Activated CD4-positive, alpha-beta T cell treated with anti-CD3 and anti-CD28 coated beads, Interleukin-2, amount 10 ng/mL, durations not matched to agents 7 days and 5 days (primary cell): ENCODE measurements around the gene NMT1. TPM values are rescaled to one million over a fixed set of nuclear protein-coding genes. Genes with fewer than 3 reads are reported as not detected.

ENCODE experiments used
- CTCF ChIA-PET: fragments of 350-600 bp; sonication (Branson Sonifier 250); formaldehyde crosslinking; loops from one replicate; lab custom pipeline; 2021; ENCODE audit warnings: antibody characterized with exemption; lab: Charles Lee
- POLR2A ChIA-PET: fragments of 350-600 bp; sonication (Branson Sonifier 250); formaldehyde crosslinking; loops from one replicate; lab custom pipeline; 2021; ENCODE audit warnings: antibody characterized with exemption; lab: Charles Lee
- DNase-seq: peaks from one replicate; pipeline ENCODE4 v3.0.0-alpha.2; 2020
- H3K27ac Mint-ChIP-seq: one replicate; pipeline ENCODE4 v1.8.0; 2021; ENCODE audit warnings: mild to moderate bottlenecking, moderate library complexity, mixed read lengths
- H3K27me3 Mint-ChIP-seq: one replicate; pipeline ENCODE4 v1.8.0; 2021; ENCODE audit warnings: mixed read lengths
- H3K36me3 Mint-ChIP-seq: one replicate; pipeline ENCODE4 v1.8.0; 2021; ENCODE audit warnings: low read depth, mixed read lengths
- H3K4me1 Mint-ChIP-seq: one replicate; pipeline ENCODE4 v1.8.0; 2021; ENCODE audit warnings: mixed read lengths
- H3K4me3 Mint-ChIP-seq: one replicate; pipeline ENCODE4 v1.8.0; 2021; ENCODE audit warnings: mild to moderate bottlenecking, moderate library complexity, mixed read lengths
- H3K9me3 Mint-ChIP-seq: one replicate; pipeline ENCODE4 v1.8.0; 2021; ENCODE audit warnings: mixed read lengths
- total RNA-seq, 2 experiments: library from RNA; stranded (reverse); gene quantifications; one replicate each; pipeline ENCODE4 v1.2.3, GENCODE V29; 2021

NMT1 gene
- total RNA-seq, 2 experiments from 2014 or later, result 118 to 138 TPM

GRCh38 chr17:45130681-45131615 lies 69.8 kb downstream of the NMT1 start:
- H3K27ac Mint-ChIP-seq, result no peak overlapping the region
- H3K9me3 Mint-ChIP-seq, result no peaks in the 10 kb centered on the region
- POLR2A ChIA-PET, result no interaction called here
- no peak for DNase-seq
- CTCF ChIA-PET, result interaction anchor here (0.5 to 2.4 kb wide), 3 partner anchors 8 to 210 kb away, joined by 3 to 12 read pairs (median 4); no protein-coding TSS in a partner anchor
- H3K27me3 Mint-ChIP-seq, result peaks cover 6% of the 10 kb centered on the region
- H3K4me3 Mint-ChIP-seq, result peak overlapping the region; percentile 50
- no peaks in the 10 kb centered on the region for H3K36me3 Mint-ChIP-seq
- peaks cover 9% of the 10 kb centered on the region for H3K4me1 Mint-ChIP-seq

GRCh38 chr17:45131616-45132319 lies 70.7 kb downstream of the NMT1 start:
- no peaks in the 10 kb centered on the region for H3K36me3 Mint-ChIP-seq
- no peaks in the 10 kb centered on the region for H3K9me3 Mint-ChIP-seq
- H3K27me3 Mint-ChIP-seq, result peaks cover 6% of the 10 kb centered on the region
- ChIA-PET POLR2A (no interaction called here), CTCF (interaction anchor here (0.6 to 2.4 kb wide), 6 partner anchors 12 to 96 kb away, joined by 3 to 12 read pairs (median 4); partner anchors contain the start of gene HEXIM1)
- peak overlapping the region; percentile 50 for H3K4me3 Mint-ChIP-seq
- peaks cover 17% of the 10 kb centered on the region for H3K4me1 Mint-ChIP-seq
- H3K27ac Mint-ChIP-seq, result no peak overlapping the region
- DNase-seq, result peak; percentile 54

GRCh38 chr17:45132320-45132571 lies 71.1 kb downstream of the NMT1 start, which contains the start of gene PLCD3:
PLCD3 (minus strand) TSS chr17:45132515; CDS start chr17:45132410, 105 bp downstream.
- Mint-ChIP-seq H3K36me3 (no peaks in the 10 kb centered on the region), H3K27me3 (peaks cover 6% of the 10 kb centered on the region), H3K4me1 (peaks cover 17% of the 10 kb centered on the region), H3K9me3 (no peaks in the 10 kb centered on the region), H3K4me3 (peak within 1 kb of the TSS; percentile 80), H3K27ac (peak within 1 kb of the TSS; percentile 89)
- DNase-seq, result no peak
- ChIA-PET CTCF (interaction anchor here (0.6 to 2.4 kb wide), 7 partner anchors 13 to 95 kb away, joined by 3 to 12 read pairs (median 3); partner anchors contain the start of gene HEXIM1), POLR2A (no interaction called here)

- H3K36me3 Mint-ChIP-seq, result no peaks in the 10 kb centered on the region
- H3K27ac Mint-ChIP-seq, result peak overlapping the region; percentile 89
- H3K4me3 Mint-ChIP-seq, result peak overlapping the region; percentile 80
- peaks cover 17% of the 10 kb centered on the region for H3K4me1 Mint-ChIP-seq
- H3K27me3 Mint-ChIP-seq, result peaks cover 6% of the 10 kb centered on the region
- peak; percentile 70 for DNase-seq
- no peaks in the 10 kb centered on the region for H3K9me3 Mint-ChIP-seq
- ChIA-PET CTCF (interaction anchor here (0.6 to 2.4 kb wide), 7 partner anchors 13 to 95 kb away, joined by 3 to 12 read pairs (median 3); partner anchors contain the start of gene HEXIM1), POLR2A (no interaction called here)
These were observed 71.7 kb downstream of the NMT1 start for GRCh38 chr17:45132572-45133463.

GRCh38 chr17:45135192-45135977 lies 74.3 kb downstream of the NMT1 start, which contains the start of gene ACBD4:
ACBD4 (plus strand) TSS chr17:45135687; CDS start chr17:45136145, 458 bp downstream.
- H3K27ac Mint-ChIP-seq, result peak within 1 kb of the TSS; percentile 86
- peaks cover 6% of the 10 kb centered on the region for H3K27me3 Mint-ChIP-seq
- DNase-seq, result peak; percentile 98
- no peaks in the 10 kb centered on the region for H3K36me3 Mint-ChIP-seq
- ChIA-PET CTCF (interaction anchor here (0.6 to 4.9 kb wide), 97 partner anchors 10 to 1010 kb away, joined by 3 to 203 read pairs (median 7); partner anchors contain the start of genes EFTUD2, FMNL1, HEXIM1 and HEXIM2), POLR2A (interaction anchor here (0.9 to 1.1 kb wide), 3 partner anchors 12 to 17 kb away, joined by 3 to 5 read pairs (median 4); partner anchors contain the start of gene HEXIM1)
- H3K4me3 Mint-ChIP-seq, result peak within 1 kb of the TSS; percentile 91
- H3K4me1 Mint-ChIP-seq, result peaks cover 17% of the 10 kb centered on the region
- H3K9me3 Mint-ChIP-seq, result no peaks in the 10 kb centered on the region

GRCh38 chr17:45135978-45136791 lies 75.1 kb downstream of the NMT1 start:
- Mint-ChIP-seq H3K27me3 (peaks cover 1% of the 10 kb centered on the region), H3K9me3 (no peaks in the 10 kb centered on the region), H3K4me3 (peak overlapping the region; percentile 91), H3K27ac (peak overlapping the region; percentile 86), H3K4me1 (peaks cover 21% of the 10 kb centered on the region), H3K36me3 (peaks cover 4% of the 10 kb centered on the region)
- no peak for DNase-seq
- CTCF ChIA-PET, result interaction anchor here (0.6 to 4.9 kb wide), 90 partner anchors 9 to 1009 kb away, joined by 3 to 203 read pairs (median 7); partner anchors contain the start of genes EFTUD2, FMNL1, HEXIM1 and HEXIM2
- POLR2A ChIA-PET, result interaction anchor here (0.9 to 1.1 kb wide), 3 partner anchors 11 to 16 kb away, joined by 3 to 5 read pairs (median 4); partner anchors contain the start of gene HEXIM1

GRCh38 chr17:45136846-45137560 lies 75.9 kb downstream of the NMT1 start:
- ChIA-PET POLR2A (no interaction called here), CTCF (interaction anchor here (2.1 to 4.9 kb wide), 6 partner anchors 12 to 166 kb away, joined by 9 to 203 read pairs (median 30); partner anchors contain the start of gene HEXIM1)
- Mint-ChIP-seq H3K27me3 (no peaks in the 10 kb centered on the region), H3K27ac (no peak overlapping the region), H3K4me3 (peak overlapping the region; percentile 91), H3K9me3 (no peaks in the 10 kb centered on the region), H3K36me3 (peaks cover 4% of the 10 kb centered on the region), H3K4me1 (peaks cover 27% of the 10 kb centered on the region)
- DNase-seq, result no peak

- H3K9me3 Mint-ChIP-seq, result no peaks in the 10 kb centered on the region
- H3K27me3 Mint-ChIP-seq, result no peaks in the 10 kb centered on the region
- no peak for DNase-seq
- H3K27ac Mint-ChIP-seq, result peak overlapping the region; percentile 60
- H3K4me3 Mint-ChIP-seq, result no peak overlapping the region
- ChIA-PET CTCF (interaction anchor here (2.8 to 4.9 kb wide), 3 partner anchors 15 to 59 kb away, joined by 13 to 203 read pairs (median 105); partner anchors contain the start of gene HEXIM1), POLR2A (no interaction called here)
- H3K36me3 Mint-ChIP-seq, result peaks cover 4% of the 10 kb centered on the region
- peaks cover 27% of the 10 kb centered on the region for H3K4me1 Mint-ChIP-seq
These were observed 76.6 kb downstream of the NMT1 start for GRCh38 chr17:45137561-45138305.

GRCh38 chr17:45138911-45139532 lies 77.9 kb downstream of the NMT1 start:
- no peak overlapping the region for H3K27ac Mint-ChIP-seq
- peaks cover 28% of the 10 kb centered on the region for H3K4me1 Mint-ChIP-seq
- no peaks in the 10 kb centered on the region for H3K27me3 Mint-ChIP-seq
- H3K36me3 Mint-ChIP-seq, result peaks cover 4% of the 10 kb centered on the region
- POLR2A ChIA-PET, result no interaction called here
- H3K4me3 Mint-ChIP-seq, result no peak overlapping the region
- H3K9me3 Mint-ChIP-seq, result no peaks in the 10 kb centered on the region
- no peak for DNase-seq
- CTCF ChIA-PET, result interaction anchor here (0.6 to 1.4 kb wide), 2 partner anchors 9 to 10 kb away, joined by 4 to 9 read pairs; no protein-coding TSS in a partner anchor
